NCI-H1417 (cell line): ENCODE results near the gene SLC25A47.
"Not testable (repeated sequence)": the region's sequence is repeated elsewhere in the genome, so short reads cannot be mapped to it uniquely, and the experiment has no call there.

ENCODE experiments used
- DNase-seq, 3 experiments: peaks; one replicate each; lab custom pipeline; 2025; lab: John Stamatoyannopoulos, UW

SLC25A47 gene

DNA sequence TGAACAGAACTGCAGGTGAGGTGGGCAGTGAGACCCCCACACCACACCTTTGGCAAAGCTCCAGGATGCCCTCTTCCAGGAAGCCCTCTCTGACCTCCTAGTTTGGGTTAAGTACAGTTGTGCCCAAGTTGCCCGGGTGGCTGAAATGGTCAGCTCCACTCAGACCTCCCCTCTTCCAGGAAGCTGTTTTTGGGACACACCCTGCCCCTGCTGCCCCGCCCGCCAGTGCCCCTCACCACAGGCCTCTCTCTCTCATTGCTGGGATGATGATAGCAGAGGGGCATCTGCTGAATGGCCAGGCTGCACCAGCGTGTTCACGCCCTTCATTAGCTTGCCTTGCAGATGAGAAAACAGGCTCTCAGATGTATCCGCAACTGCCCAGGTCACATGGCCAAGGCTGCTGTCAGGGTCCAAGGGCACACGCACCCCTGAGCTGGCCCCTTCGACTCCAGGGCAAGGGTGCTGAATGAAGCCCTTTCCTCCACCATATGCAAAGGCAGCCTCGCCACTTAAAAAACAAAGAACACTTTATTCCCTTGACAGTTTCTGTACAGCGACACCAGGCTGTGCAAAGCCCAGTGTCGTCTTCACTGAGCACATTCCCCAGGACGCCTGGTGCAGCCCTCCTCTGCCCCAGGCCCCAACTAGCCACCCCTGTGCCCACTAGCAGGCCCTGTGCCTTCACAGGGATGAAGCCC, 32.4 kb upstream of the SLC25A47 start:
- DNase-seq = no peak

DNA sequence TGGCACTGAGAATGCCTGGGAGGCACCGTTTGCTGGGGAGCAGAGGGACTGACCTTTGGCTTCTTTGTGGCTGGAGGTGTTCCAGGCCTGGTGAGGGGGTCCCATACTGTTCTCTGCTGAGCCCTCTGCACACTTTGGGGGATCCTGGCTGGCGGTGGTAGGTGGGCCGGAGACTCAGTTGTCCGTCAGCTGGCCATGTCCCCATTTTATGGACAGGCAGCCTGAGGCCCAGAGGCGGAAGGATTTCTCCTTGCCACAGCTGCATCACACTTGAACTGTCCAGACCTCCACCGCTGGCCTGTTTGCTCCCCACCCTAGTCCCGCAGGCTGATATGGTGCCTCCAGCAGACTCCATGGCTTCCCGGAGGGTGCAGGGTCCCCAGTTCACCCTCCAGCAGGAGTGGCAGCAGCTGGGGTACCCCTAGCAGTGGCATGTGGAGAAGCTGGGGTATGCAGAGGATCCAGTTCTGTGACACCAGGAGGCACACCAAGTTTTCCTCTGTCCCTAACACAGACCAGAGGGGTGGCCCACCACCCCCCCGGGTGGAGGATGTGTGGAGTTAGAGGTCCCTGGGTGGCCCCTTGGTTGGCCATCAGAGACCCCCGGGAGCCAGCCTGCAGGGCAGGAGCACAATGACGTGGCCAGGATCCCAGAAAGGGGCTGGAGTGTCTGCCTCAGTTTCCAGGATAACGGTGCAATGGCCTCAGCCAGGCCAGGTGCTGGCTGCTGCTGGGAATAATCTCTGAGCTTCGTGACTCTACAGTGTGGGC, 31.6 kb upstream of the SLC25A47 start:
- no peak for DNase-seq

DNA sequence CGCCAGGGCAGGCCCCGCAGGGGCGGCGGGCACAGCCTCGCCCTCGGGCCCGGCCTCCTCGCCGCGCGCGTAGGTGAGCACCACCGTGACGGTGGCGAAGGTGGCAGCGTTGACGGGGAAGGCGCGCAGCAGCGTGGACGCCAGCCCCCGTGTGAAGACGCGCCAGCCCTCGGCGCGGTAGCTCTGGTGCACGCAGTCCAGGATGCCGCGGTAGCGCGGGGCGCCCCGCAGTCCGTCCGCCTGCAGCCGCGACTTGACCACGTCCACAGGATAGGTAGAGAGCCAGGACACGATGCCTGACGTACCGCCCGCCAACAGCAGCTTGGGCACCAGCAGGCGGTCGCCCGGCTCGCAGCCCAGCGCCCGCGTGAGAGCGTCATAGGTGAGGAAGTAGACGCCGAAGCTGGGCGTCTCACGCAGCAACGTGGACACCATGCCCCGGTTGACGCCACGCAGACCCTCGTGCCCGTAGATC, 30.8 kb upstream of the SLC25A47 start:
- DNase-seq = no peak

DNA sequence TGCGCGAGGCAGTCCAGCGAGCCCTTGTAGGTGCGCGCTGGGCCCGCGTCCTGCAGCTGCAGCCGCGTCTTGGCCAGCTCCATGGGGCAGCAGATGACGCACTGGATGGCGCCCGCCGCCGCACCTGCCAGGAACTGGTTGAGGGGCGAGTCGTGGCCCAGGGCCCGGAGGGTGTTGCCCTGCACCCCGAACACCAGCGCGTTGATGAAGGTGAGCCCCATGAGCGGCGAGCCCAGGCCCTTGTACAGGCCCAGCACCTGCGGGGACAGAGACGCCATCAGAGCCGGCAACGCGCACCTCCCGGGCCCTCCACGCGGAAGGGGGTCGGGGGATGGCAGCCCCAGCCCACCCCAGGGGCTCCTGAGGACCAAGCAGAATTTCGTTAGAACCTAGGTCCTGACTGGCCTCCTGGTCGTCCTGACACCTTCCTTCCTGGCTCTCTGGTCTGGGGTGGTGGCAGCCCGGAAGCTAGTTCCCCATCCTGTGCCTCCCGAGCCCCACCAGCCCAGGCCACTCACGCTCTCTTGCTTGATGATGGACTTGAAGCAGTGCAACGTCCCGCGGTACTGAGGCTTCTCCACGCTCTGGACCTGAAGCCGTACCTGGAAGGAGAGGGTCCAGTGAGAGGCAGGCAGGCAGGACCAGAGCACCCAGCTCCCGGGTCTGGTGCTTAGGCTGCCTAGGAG, 30.2 kb upstream of the SLC25A47 start:
- no peak for DNase-seq

DNA sequence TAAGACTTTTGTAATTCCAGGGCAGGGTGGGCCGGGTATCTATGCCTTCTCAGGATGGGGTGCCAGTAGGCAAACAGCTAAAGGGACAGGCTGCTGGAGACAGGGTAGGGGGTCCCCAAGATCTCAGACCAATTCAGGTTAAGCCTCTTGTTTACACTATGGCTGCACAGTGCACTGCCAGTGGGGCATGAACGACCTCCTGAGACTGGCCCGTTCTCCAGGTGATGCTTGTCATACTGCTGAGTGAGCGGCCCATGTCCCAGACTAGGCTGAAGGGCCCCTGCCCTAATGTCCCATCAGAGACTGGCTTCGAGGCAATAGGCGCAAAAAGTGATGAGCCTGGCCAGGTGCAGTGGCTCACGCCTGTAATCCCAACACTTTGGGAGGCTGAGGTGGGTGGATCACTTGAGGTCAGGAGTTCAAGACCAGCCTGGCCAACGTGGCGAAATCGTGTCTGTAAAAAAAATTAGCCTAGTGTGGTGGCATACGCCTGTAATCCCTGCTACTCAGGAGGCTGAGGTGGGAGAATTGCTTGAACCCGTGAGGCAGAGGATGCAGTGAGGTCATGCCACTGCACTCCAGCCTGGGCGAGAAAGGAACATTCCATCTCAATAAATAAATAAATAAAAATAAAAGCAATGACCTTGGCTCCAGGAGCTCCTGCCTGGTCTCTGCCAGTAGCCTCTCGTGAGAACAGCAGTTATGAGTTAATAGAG, 29.5 kb upstream of the SLC25A47 start:
- DNase-seq = no peak

DNA sequence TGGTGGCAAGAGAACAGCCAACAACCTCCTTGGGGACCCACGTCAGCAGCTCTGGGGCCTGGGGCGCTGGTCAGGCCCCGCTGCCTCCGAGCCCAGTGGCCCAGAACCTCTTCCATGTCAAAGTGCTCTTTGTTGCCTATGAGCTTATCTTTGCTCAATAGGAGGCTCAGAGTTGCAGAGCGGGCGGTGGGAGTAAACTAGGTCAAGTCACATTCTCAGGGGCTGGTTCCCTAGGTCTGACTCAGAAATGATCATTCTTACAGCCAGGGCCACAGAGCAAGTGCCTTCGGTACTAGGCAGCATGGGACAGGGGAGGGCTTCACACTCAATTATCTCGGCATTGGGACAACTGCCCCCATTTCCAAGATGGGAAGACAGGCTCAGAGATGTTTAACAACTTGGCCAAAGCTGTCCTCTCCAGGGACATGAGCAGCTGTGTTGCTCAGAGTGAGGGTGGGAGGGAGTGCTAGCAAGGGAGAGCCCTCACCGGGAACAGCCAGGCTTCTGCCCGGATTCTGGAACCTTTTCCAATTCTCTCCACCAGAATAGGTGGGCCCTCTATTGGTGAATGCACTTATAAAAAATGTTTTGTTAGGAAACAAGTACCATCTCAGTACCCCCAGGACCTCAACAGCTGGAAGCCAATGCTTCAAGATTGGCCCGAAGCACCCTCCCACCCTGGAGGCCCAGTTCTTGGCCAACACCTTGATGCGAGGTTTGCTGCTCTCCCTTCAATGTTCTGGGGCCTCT, 28.8 kb upstream of the SLC25A47 start:
- DNase-seq = no peak

DNA sequence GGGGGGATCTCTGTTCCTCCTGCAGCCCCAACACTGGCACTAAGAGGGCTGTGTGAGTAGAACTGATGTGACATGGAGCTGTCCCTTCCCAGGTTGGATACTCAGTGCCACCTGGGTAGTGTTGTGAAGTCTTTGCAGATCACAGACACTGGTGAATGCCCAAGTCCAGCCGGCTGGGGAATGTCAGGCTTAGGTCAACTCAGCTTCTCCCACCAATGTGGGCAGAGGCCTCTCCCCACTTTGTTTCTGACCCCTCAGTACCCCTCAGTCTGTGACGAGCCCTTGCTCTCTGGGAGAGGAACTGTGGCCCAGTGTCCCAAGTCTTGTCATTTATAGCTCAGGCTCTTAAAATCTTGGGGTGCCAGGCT, 28.2 kb upstream of the SLC25A47 start:
- no peak for DNase-seq

DNA sequence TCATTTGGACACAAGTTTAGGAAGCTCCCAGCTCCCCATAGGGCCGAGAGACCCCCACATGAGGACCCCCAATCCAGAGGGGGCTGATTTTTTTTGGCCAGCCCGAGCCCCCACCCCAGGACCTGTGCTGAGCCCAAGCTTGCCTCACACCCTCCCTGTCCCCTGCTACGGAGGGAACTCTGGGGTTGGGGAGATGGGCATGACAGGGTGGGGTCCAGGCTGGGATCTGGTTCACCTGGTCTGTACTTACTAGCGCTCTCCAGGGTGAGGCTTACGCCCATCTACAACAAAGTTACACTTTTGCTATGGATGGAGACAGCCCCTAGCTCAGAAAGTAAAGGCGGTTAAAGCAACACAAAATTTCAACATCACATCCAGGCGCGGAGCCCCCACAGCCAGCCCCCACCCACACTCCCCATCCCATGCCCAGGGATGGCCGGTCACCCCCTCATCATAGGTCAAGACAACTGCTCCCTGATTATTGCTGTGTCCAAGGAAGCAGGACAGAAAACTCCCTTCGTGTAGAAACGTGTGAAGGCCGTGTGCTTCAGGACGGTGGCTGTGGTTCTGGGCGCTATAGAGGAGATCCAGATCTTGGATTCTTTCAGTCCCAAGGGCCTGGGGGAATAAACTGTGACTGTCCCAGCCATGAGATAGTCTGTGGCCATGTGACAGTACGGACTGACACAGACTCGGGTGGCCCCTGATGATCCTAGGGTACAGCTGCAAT, 27.6 kb upstream of the SLC25A47 start:
- no peak for DNase-seq

DNA sequence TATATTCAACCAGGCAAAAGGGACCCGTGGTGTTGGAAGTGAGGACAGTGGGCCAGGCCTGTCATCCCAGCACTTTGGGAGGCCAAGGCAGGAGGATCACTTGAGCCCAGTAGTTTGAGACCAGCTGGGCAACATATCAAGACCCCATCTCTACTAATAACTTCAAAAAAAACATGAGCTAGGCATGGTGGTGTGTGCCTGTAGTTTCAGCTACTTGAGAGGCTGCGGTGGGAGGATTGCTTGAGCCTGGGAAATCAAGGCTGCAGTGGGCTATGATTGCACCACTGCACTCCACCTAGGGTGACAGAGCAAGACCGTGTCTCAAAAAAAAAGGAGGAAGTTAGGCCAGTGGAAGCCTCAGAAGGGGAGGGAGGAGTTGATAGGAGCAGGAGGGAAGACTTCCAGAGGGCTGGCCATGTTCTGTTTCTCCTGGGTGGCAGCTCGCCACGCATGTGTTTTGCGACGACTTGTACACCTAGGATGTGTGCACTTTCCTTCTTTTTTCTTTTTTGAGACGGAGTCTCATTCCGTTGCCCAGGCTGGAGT, 27.0 kb upstream of the SLC25A47 start:
- DNase-seq = no peak

DNA sequence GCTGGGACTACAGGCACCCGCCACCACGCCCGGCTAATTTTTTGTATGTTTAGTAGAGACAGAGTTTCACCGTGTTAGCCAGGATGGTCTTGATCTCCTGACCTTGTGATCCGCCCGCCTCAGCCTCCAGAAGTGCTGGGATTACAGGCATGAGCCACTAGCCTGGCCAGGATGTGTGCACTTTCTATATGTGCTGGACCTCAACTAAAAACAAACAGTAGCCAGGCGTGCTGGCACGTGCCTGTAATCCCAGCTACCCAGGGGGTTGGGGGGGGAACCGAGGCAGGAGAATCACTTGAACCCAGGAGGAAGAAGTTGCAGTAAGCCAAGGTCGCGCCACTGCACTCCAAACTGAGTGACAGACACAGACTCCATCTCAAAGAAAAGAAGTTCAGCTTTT, 26.4 kb upstream of the SLC25A47 start:
- not testable (repeated sequence) for DNase-seq

DNA sequence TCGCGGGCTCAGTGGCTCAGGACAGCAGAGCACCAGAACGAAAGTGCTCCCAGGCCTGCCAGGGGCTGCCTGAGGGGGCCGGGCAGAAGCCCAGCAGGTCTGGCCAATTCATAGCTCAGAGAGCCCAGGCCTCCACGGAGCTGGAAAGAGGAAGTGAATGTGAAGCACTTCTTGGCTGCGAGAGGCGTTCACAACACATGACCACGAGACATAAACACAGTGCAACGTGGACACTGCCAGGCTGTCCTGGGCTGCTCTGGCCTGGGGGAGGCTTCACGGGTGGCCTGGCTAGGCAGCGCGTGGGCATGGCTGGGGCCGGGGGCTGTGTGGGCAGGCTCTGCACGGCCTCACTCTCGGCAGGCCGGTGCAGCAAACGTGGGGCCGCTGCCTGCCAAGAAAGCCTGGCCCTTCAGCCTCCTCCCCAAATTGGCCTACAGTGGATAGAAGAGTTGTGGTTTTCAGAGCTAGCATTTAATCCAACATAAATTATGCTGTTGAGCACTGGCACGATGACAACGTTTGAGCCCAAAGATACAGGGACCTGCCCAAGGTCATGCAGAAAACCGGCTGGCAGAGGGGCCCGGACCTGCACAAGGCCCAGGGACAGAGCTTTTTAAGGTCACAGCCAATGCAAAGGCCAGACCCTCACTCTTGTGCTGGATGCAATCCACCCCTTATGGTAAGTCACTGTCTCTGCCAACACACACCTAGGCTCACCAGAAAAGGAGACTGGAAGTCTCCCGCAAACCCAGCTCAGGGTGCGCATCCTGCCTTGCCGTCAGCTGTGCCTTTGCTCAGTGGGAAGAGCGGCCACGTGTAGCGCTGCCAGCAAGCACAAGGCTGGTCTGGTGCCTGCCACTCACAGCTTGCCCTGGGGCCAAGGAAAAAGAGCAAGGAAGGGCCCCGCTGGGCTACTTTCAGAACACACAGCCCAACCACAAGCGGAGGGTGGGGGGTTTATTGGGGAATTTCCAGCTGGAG, 25.5 kb upstream of the SLC25A47 start:
- no peak for DNase-seq

DNA sequence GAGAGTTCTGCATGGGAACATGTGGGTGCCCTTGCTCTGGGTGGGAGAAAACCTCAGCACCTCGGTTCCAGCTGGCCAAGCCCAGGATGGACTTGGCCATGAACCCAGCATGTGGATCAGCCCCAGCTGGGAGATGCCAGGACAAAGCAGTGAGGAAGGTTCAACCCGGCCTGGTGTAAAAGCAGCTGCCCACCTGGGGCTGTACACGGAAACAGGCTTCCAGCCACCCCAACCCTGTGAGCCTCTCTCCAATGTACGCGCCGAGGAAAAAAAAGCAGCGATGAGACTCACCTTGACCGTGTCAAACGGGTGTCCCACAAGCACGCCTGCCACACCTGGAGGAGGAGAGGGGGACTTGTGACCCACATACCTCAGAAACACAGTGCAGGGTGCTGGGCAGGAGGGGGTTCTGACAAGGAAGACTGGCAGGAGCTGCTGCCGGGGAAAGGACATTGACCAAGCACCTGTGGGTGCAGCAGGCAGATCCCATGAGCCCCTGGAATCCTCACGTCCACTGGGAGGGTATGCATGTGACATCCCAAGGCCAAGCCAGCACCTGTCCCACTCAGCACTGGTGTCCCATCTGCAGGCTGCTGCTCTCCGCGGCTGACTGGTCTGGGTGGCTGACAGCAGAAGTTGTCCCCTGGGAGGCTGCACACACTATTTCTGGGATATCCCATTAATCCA, 24.4 kb upstream of the SLC25A47 start:
- DNase-seq = no peak

DNA sequence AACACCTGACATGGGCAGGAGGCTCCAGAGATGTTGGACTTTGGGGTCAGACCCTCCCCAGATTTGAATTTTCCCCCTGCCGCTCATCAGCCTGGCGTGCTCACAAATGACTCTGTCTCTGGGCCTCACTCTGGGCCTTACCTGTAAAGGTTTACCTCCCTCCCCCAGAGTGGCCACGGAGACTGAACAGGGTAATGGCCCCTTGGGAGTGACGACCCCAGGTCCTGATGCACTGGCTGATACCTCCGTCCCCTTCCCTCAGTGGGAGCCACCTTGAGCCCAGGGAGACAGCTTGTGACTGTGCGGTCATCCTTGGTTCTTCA, 23.9 kb upstream of the SLC25A47 start:
- DNase-seq = no peak

DNA sequence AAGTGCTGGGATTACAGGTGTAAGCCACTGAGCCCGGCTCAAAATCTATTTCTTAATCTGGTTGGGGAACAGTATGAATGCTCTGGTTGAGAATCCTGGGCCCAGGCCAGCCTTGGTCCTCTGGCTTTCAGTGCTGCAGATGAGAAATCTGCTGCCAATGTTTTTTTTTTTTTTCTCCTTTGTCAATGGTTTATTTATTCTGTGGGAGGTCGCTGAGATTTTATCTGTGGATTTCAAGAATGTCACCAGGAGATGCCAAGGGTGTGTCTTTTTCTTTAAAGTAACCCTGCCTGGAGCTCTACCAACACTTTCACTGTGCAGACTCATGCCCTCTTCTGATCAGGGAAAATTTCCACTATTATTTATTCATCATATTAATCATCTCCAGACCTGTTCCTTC, 20.5 kb upstream of the SLC25A47 start:
- no peak for DNase-seq

DNA sequence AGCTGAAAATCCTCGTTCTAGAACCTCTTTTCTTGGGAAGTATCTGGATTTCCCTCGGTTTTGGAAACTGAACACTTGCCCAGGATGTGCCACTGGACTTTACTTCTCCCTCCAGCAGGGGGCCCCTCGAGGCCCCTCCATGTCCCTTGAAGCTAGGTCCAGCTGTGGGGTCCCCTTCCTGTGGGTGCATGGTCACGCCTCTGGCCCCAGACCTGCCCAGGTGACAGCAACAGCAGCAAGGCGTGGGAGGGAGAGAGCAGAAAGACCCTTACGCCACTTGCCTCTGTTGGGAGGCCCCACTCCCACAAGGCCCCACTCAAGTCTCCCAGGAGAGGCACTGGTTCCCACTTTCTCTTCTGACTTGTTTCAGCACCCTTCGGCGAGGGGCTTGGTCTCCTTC, 20.0 kb upstream of the SLC25A47 start:
- peak in 1 of 3 experiments; percentile 33 for DNase-seq

DNA sequence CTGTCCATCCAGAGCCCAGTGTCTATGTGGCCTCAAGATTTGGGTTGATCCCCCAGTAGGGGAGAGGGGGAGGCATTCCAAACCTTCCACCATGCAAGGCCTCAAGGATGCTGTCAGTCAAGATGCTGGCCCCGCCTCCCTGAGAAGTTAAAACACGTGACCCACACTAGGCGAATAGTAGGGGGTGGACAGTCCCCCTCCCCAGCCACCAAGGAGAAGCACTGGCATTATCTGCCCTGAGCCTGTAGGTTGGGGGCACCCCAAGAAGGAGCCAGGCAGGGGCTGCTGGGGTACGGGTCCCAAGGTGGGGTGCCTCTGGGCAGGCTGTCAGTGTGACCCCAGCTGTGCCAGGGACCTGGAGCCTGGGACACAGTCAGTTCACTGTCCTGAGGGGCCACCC, 19.2 kb upstream of the SLC25A47 start:
- no peak for DNase-seq

DNA sequence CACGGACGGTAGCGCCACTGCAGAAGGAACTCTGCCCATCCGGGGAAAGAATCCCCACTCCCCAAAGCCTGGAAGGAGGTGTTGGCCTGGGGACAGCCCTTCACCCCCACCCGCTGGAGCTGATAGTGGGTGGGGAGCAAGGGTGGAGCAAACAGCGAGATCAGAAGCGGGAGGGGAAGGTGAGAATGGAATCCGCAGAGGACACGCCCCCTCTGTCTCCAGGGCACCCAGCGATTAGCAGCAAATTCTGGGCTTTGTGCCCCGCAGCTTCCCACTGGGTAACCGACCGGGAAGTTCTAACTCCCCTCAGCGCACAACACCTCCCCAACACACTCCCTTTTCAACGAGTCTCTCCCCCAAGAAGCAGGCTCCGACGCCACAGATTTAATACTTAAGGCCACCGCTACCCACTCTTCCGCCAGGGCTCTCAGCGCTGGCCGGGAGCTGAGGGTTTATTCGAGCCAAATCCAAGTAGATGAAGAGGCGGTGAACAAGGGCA, 18.3 kb upstream of the SLC25A47 start:
- peak; percentile 62 to 83 (median 81) for DNase-seq

DNA sequence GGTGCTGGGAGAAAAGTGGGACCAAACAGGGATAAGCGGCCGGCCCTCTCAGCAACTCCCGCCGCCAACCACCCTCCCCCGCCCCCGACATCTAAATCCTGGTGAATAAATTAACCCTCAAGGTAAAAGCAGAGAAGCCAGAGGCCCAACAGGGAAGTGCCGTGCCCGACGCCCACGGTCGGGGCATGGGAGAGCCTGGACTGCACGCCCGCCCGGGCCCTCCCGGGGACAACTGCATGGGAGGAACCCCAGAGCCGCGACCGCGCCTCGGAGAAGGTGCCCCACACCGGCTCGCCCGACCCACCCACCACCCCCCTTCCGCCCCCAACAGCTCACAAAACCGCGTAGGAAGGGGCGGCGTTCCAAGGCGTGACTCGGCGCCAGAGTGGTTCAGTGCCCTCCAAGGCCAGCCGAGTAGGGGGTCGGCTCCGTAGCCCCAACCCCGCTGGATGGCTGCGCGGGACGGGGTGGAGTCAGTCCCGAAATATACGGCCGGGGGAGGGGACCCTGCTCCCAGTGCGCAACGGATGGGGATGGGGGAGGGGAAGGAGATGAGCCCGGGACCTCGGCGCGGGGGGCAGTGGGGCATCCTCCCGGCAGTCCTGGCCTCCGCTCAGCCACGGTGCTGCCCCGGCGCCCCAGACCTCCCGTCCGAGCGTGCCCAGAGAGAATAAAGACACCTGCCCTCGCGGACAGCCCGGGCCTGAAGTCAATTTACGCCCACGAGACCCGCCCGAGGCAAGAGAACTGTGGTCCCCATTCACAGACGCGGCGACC, 17.6 kb upstream of the SLC25A47 start:
- DNase-seq = peak in 2 of 3 experiments; percentile 55 to 76
